Central memory CD8-positive, alpha-beta T cell (primary cell): ENCODE measurements around the gene PRKCH.
A peak's percentile ranks its signal among the peaks of the same experiment; 100 is the strongest.

ENCODE experiments used
- ATAC-seq: fragments of 150-1000 bp; cut with Tn5 transposase; replicated peaks from 2 replicates; pipeline ENCODE4 v1.10.0; 2022; ENCODE audit warnings: mild to moderate bottlenecking, moderate FRiP score, moderate number of reproducible peaks; ENCODE audit not compliant: poor library complexity, severe bottlenecking; ENCODE audit errors: extremely low read depth
- DNase-seq, 2 donors: peaks; one replicate each; pipeline ENCODE4 v3.0.0; 2021; ENCODE audit warnings: low spot score in 2 of 2
- H3K27ac Mint-ChIP-seq: one replicate; pipeline ENCODE4 v1.8.0; 2022; ENCODE audit warnings: low read depth, mild to moderate bottlenecking, moderate library complexity, mixed read lengths
- H3K27me3 Mint-ChIP-seq: one replicate; pipeline ENCODE4 v1.8.0; 2022; ENCODE audit warnings: mixed read lengths
- H3K36me3 Mint-ChIP-seq: one replicate; pipeline ENCODE4 v1.8.0; 2022; ENCODE audit warnings: mild to moderate bottlenecking, moderate library complexity, mixed read lengths; ENCODE audit not compliant: insufficient read depth
- H3K4me1 Mint-ChIP-seq: one replicate; pipeline ENCODE4 v1.8.0; 2022; ENCODE audit warnings: mixed read lengths
- H3K4me3 Mint-ChIP-seq: one replicate; pipeline ENCODE4 v1.8.0; 2022; ENCODE audit warnings: mild to moderate bottlenecking, moderate library complexity, mixed read lengths
- H3K9me3 Mint-ChIP-seq: one replicate; pipeline ENCODE4 v1.8.0; 2022; ENCODE audit warnings: mixed read lengths

The PRKCH gene

DNA sequence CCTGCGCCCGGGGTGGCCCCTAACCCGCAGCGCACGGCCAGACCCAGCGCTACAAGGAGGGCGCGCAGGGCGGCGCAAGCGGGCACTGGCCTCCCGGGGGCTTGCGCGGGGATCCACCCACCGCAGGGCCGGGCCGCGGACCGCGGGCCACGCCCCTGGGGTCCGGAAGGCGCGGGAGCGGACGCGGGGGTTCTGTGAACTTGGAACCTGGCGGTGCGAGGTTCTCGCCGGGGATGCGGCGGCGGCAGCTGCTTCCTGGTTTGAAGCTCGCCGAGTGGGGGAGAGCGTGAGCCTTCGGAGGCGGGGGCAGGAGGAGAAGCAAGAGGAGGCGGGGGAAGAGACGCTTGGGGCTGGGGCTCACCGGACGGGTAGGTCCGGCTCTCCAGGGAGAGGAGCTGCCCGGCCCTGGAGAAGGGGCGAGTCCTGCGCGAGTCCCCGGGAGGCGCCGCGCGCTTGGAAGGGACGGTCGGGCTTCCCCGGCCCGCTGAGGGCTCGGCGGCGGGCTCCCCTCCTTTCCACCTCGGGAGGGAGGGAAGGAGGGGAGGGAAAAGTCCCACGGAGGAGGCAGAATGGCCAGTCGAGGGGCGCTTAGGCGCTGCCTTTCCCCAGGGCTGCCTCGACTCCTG, at the start of gene PRKCH:
TSS of gene PRKCH (plus strand) at position 195 of the 626 bp plus-strand sequence. CDS start 523 bp downstream, outside the sequence.
- peaks cover 30% of the 10 kb centered on the region for H3K4me1 Mint-ChIP-seq
- peak; percentile 64 for ATAC-seq
- peak; percentile 73 for DNase-seq
- H3K36me3 Mint-ChIP-seq: peaks cover 36% of the 10 kb centered on the region
- peak within 1 kb of the TSS; percentile 90 for H3K27ac Mint-ChIP-seq
- H3K4me3 Mint-ChIP-seq: no peak within 1 kb of the TSS
- H3K9me3 Mint-ChIP-seq: no peaks in the 10 kb centered on the region
- H3K27me3 Mint-ChIP-seq: no peaks in the 10 kb centered on the region

DNA sequence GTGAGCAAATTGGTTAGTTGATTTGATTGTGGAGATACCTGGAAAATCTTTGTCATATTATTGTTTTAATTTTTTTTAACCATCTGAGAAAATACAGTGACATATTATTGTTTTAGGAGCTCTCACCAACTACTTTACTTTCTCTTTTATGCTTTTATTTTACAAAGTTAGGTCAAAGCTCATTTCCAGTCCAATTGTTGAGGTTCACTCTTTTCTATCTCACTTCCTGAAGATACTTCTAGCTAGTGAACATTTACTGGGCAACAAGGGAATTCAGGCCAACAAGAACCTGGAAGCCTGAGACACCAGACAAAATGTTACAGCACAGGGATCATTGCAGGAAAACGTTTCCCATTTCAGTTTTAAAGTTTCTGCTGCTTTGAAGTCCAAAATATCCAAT, 44.1 kb upstream of the PRKCH start:
- Mint-ChIP-seq H3K9me3 (no peaks in the 10 kb centered on the region), H3K4me1 (peaks cover 18% of the 10 kb centered on the region), H3K27ac (no peak overlapping the region), H3K36me3 (peaks cover 6% of the 10 kb centered on the region), H3K4me3 (no peak overlapping the region), H3K27me3 (peaks cover 21% of the 10 kb centered on the region)
- ATAC-seq: no peak
- no peak for DNase-seq

DNA sequence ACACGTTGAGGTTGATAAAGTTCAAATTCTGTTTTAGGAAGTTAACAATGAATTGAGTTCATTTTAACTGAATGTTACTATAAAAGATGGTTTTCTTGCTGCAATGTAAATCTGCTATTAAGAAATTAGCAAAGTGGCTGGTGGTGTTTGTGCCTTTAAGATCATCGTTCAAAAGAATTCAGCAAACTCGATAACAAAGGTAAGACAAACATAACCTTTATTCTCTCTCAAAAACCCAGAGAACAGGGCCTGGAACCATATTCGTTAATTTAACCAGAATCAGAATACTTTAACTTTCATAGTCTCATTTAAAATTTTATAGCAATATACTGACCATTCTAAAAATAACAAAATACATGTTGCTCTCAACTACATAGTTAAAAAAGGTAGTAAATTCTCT, 43.6 kb upstream of the PRKCH start:
- Mint-ChIP-seq H3K9me3 (no peaks in the 10 kb centered on the region), H3K4me1 (peaks cover 18% of the 10 kb centered on the region), H3K27me3 (peaks cover 18% of the 10 kb centered on the region), H3K4me3 (no peak overlapping the region), H3K36me3 (peaks cover 6% of the 10 kb centered on the region), H3K27ac (no peak overlapping the region)
- ATAC-seq (no peak), DNase-seq (no peak)

DNA sequence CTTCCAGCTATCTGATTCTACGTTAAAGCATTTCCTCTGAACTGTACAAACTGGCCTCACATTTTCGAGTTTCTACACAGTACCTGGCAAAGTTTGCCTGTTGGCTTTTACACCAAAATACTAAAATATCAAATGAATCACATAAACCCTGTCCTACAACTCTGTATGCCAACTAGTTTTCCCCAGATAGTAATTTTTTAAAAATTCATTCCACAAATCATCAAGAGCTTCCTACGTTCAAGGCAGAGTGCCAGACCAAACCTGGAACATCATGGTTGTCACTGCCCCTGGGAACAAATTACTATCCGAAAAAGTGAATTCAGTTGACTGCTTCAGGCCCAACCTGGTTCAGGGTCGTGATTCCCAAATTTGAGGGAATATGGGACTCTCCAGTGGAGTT, 42.3 kb upstream of the PRKCH start:
- Mint-ChIP-seq H3K27ac (no peak overlapping the region), H3K4me3 (peak overlapping the region; percentile 89), H3K27me3 (peaks cover 5% of the 10 kb centered on the region), H3K9me3 (no peaks in the 10 kb centered on the region), H3K4me1 (peaks cover 28% of the 10 kb centered on the region), H3K36me3 (peaks cover 6% of the 10 kb centered on the region)
- DNase-seq (no peak), ATAC-seq (no peak)

DNA sequence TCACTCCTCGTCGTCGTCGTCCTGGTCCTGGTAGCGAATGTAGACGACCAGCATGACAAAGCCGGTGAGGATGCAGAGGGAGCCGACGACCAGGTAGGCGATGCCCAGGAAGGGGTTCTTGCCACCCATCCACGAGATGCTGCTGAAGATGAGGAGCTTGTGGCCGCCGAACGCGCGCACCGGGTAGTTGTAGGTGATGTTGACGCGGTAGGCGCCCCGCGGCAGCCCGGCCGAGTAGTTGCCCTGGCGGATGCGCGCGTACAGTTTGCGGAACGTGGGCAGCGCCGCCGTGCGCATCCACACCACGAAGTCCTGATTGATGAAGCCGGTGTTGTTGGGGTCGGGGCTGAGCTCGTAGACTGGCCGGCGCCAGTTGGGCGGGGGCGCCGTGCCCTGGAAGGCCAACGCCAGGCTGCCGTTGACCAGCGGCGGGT, 41.3 kb upstream of the PRKCH start:
- H3K27ac Mint-ChIP-seq: peak overlapping the region; percentile 94
- DNase-seq: no peak

DNA sequence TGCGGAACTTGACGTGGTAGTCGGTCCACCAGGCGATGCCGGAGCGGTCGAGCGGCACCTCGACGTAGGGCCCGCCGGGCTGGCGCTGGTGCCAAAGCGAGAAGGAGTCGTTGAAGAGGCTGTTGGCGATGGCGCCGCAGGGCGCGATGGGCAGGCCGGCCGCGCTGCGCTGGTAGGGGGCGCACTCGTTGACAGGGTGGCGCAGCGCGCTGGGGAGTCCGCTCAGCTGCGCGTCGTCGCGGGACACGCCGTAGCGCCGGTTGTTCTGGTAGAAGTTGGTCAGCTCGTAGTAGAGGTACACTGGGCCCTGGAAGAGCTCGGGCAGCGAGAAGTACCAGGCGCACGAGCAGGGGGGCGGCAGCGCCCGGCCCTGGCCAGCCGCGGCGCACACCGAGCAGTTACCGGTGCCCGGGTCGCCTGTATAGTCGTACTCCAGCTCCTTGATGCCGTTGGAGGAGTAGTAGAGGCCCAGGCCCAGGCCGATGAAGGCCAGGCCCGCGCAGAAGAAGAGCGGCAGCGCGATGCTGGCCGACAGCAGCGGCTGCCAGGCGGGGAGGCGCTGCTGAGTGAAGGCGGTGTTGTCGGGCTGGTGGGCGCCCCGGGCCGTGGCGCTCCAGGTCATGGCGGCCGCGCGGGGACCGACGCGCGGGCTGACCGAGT, 40.7 kb upstream of the PRKCH start:
- ATAC-seq (peak; percentile 79), DNase-seq (peak; percentile 68 to 72)
- Mint-ChIP-seq H3K27ac (peak overlapping the region; percentile 94), H3K36me3 (peaks cover 6% of the 10 kb centered on the region), H3K4me1 (peaks cover 32% of the 10 kb centered on the region), H3K9me3 (no peaks in the 10 kb centered on the region), H3K4me3 (peak overlapping the region; percentile 89), H3K27me3 (no peaks in the 10 kb centered on the region)

More for the DNA sequence above, 41.3 kb upstream of the PRKCH start:
- Mint-ChIP-seq H3K9me3 (no peaks in the 10 kb centered on the region), H3K4me3 (peak overlapping the region; percentile 89), H3K36me3 (peaks cover 6% of the 10 kb centered on the region), H3K4me1 (peaks cover 32% of the 10 kb centered on the region), H3K27me3 (no peaks in the 10 kb centered on the region)
- ATAC-seq: peak; percentile 33

DNA sequence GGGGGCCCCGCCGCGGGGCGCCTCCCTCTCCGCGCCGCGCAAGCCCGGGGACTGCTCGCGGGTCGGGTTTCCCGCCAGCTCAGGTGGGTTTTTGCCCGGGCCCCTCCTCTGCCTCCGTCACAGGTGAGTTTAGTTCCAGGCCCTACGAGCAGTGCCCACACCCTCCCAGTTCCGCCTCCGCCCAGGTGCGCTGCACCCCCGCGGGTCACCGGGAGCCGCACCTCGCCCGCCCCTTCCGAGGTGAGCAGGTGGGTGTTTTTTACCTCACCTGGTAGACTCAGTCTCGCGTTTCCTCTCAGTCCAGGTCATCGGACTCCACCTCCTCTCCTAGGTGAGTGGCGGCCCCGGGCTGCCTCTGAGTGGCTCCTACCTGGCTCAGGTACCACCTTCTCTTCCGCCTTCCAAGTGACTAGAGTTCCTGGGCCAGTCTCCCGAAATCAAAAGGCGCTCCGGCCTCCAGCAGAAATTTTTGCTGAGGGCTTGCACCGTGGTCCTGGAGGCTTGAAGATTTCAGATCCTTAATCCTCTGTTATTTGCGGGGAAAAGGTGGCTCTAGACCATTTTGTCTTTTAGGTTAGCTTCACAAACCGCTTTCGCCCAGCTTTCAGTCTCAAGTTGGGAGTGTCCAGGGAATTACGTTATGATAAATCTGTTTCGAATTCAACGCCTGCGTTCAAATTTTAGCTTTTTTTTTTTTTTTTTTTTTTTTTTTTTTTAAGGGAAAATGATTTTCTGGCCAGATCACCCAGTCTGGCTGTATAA, 40.0 kb upstream of the PRKCH start, which contains the start of gene TMEM30B:
TSS of gene TMEM30B (minus strand) at position 153 of the 762 bp plus-strand sequence. CDS start 191 bp downstream, outside the sequence.
- peak; percentile 30 for ATAC-seq
- Mint-ChIP-seq H3K4me3 (peak within 1 kb of the TSS; percentile 89), H3K27me3 (no peaks in the 10 kb centered on the region), H3K9me3 (no peaks in the 10 kb centered on the region), H3K4me1 (peaks cover 32% of the 10 kb centered on the region), H3K36me3 (peaks cover 6% of the 10 kb centered on the region), H3K27ac (peak within 1 kb of the TSS; percentile 94)
- DNase-seq: peak in 1 of 2 donors; percentile 21

DNA sequence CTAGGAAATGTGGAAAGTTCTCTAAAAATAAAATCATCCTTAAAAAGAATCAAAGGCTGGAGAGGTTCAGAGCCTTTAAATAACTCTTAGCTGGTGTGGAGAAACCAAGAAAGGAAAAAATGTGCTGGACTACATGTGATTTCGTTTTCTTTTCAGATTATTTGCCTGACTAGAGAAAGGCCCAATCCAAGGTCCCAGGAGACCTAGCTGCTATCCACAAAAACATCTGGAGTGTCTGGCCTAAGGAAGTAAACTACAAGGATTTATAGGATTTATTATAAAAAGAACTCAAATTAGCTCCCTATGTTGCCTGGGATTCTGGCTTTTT, 39.5 kb upstream of the PRKCH start:
- DNase-seq (no peak), ATAC-seq (no peak)
- peaks cover 6% of the 10 kb centered on the region for H3K36me3 Mint-ChIP-seq
- H3K4me1 Mint-ChIP-seq: peaks cover 32% of the 10 kb centered on the region
- peak overlapping the region; percentile 94 for H3K27ac Mint-ChIP-seq
- peak overlapping the region; percentile 89 for H3K4me3 Mint-ChIP-seq
- no peaks in the 10 kb centered on the region for H3K27me3 Mint-ChIP-seq
- no peaks in the 10 kb centered on the region for H3K9me3 Mint-ChIP-seq

DNA sequence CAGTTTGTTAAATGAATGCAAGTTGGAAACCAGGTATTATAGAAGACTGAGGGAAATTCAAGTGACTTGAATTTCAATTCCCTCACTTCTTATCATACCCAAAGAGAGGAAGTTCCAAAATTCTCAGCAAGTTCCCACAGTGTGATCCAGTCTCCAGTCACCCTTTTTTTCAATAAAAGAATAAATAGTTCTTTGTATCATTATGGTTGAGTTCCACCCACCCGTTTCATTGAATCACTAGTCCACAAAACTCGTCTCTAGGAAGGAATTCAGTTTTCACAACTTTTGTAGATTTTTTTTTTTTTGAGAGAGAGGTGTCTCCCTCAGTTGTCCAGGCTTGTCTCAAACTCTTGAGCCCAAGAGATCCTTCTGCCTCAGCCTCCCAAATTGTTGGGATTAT, 38.6 kb upstream of the PRKCH start:
- peaks cover 6% of the 10 kb centered on the region for H3K36me3 Mint-ChIP-seq
- H3K4me1 Mint-ChIP-seq: peaks cover 32% of the 10 kb centered on the region
- no peak overlapping the region for H3K4me3 Mint-ChIP-seq
- H3K27me3 Mint-ChIP-seq: no peaks in the 10 kb centered on the region
- DNase-seq (no peak), ATAC-seq (no peak)
- H3K27ac Mint-ChIP-seq: peak overlapping the region; percentile 9
- no peaks in the 10 kb centered on the region for H3K9me3 Mint-ChIP-seq

DNA sequence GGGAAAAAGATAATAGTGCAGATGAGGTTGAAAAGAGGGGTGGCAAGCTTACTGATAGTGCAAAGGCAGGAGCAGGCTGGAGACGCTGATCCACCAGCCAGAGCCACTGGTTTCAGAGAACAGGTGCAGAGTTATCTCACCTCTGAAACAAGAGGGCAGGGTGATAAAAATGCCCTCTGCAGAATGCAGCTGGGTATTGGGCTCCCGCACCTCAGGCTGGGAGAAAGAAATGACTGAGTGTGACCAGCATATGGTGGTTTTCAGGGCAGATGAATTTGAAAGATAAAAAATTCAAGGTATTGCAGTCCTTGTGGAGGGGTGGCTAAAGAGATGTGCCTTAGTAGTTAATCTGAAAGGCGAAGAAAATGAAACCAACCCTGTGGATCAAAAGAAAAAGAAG, 37.4 kb upstream of the PRKCH start:
- no peaks in the 10 kb centered on the region for H3K27me3 Mint-ChIP-seq
- no peak for ATAC-seq
- H3K4me1 Mint-ChIP-seq: peaks cover 34% of the 10 kb centered on the region

DNA sequence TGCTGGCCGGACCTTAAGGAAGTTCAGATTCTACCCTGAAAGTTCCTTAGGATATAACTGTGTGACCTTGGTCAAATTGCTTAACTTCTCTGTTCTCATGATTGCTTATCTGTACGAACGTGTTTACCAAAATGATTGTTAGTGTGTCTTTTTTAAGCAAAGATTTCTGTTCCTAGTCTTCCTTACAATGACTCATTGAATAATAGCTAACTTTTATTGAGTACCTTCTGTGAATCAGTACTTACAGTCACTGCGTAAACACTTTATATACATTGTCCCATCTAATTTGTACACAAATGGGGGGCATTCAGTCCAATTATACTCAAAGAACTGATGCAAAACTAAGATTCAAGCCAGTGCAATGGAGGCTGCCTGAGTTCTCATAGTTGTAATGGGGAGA, 36.0 kb upstream of the PRKCH start:
- Mint-ChIP-seq H3K4me3 (no peak overlapping the region), H3K36me3 (peaks cover 4% of the 10 kb centered on the region), H3K4me1 (peaks cover 24% of the 10 kb centered on the region), H3K9me3 (no peaks in the 10 kb centered on the region), H3K27ac (no peak overlapping the region), H3K27me3 (no peaks in the 10 kb centered on the region)
- DNase-seq: no peak
- no peak for ATAC-seq

More for the DNA sequence above, 37.4 kb upstream of the PRKCH start:
- peak overlapping the region; percentile 44 for H3K4me3 Mint-ChIP-seq
- H3K9me3 Mint-ChIP-seq: no peaks in the 10 kb centered on the region
- H3K36me3 Mint-ChIP-seq: peaks cover 6% of the 10 kb centered on the region
- H3K27ac Mint-ChIP-seq: no peak overlapping the region
- DNase-seq: no peak

DNA sequence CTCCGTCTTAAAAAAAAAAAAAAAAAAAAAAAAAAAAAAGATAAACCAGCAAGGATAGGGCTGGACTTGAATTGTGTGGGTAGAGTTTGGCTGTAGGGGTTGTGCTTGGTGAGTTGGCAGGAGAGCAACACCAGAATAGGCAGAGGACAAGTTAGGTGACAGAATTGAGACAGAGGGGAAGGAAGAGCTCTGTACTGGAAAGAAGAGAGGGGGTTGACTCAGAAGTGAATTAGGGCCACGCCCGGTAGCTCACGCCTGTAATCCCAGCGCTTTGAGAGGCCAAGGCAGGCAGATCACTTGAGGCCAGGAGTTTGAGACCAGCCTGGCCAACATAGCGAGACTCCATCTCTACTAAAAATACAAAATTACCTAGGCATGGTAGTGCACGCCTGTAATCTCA, 34.2 kb upstream of the PRKCH start:
- peaks cover 21% of the 10 kb centered on the region for H3K4me1 Mint-ChIP-seq
- H3K4me3 Mint-ChIP-seq: no peak overlapping the region
- no peaks in the 10 kb centered on the region for H3K27me3 Mint-ChIP-seq
- H3K9me3 Mint-ChIP-seq: no peaks in the 10 kb centered on the region
- H3K36me3 Mint-ChIP-seq: no peaks in the 10 kb centered on the region
- no peak overlapping the region for H3K27ac Mint-ChIP-seq
- DNase-seq (no peak), ATAC-seq (no peak)
